ENCODE results near the gene OR10AD1.

DNA sequence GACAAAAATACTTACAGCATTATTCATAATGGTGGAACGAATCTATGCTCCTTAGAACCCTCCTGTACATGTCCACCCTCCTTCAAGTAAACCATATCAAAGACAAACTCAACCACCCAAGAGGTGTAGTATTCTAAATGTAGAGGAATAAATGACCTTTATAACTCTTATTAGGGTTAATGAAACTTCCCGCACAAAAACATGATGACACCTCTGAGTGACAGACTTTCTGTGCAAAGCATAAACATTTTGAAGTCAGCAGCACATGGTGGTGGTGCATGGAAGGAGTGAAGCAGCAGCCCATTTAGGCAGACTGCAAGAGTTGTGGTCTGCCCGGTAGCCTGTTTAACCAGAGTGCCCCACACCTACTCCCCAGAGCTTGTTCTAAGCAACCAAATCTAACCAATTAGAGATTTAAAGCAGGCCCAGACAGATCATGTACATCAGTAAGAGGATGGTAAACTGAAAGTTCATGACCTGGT, 45.2 kb downstream of the OR10AD1 start:
- TF ChIP-seq CTCF (IDR thresholded peaks at IDR 0.05; ENCODE audit: low read depth, low read length, poor library complexity, severe bottlenecking) (no peak), EZH2phosphoT487 (IDR thresholded peaks at IDR 0.05; ENCODE audit: borderline replicate concordance, low read length) (no peak)
